DOHH2 (cell line): ENCODE measurements around the gene EPHA3.

ENCODE experiments used
- H3F3A ChIP-seq: fragments of 200-600 bp; sonication (generic), shearing (Covaris generic); 2 replicates; pipeline ENCODE4 v1.6.0; 2016; ENCODE audit warnings: antibody characterized with exemption, mild to moderate bottlenecking; ENCODE audit not compliant: control insufficient read depth, insufficient read depth
- H3K27ac ChIP-seq: fragments of 200-600 bp; sonication (generic); 2 replicates; pipeline ENCODE4 v1.5.1; 2014; ENCODE audit warnings: low read depth, mild to moderate bottlenecking, low read length, moderate library complexity
- H3K27me3 ChIP-seq: fragments of 200-600 bp; sonication (generic); 2 replicates; pipeline ENCODE4 v1.6.1; 2014; ENCODE audit warnings: mild to moderate bottlenecking, low read length, mixed read lengths; ENCODE audit not compliant: control insufficient read depth
- H3K36me3 ChIP-seq: fragments of 200-600 bp; sonication (generic); 2 replicates; pipeline ENCODE4 v1.6.1; 2014; ENCODE audit warnings: mild to moderate bottlenecking, low read length, moderate library complexity, mixed read lengths; ENCODE audit not compliant: control insufficient read depth
- H3K4me1 ChIP-seq: fragments of 200-600 bp; sonication (generic); 2 replicates; pipeline ENCODE4 v1.6.1; 2014; ENCODE audit warnings: mild to moderate bottlenecking, low read length, mixed read lengths; ENCODE audit not compliant: control insufficient read depth
- H3K4me2 ChIP-seq: fragments of 200-600 bp; sonication (generic); 2 replicates; pipeline ENCODE4 v1.6.0; 2014; ENCODE audit warnings: mild to moderate bottlenecking, low read length, moderate library complexity
- H3K4me3 ChIP-seq: fragments of 200-600 bp; sonication (generic); 2 replicates; pipeline ENCODE4 v1.5.1; 2014; ENCODE audit warnings: mild to moderate bottlenecking, low read length, mixed read lengths
- H3K79me2 ChIP-seq: fragments of 200-600 bp; sonication (generic); 2 replicates; pipeline ENCODE4 v1.6.1; 2014; ENCODE audit warnings: mild to moderate bottlenecking, low read length, mixed read lengths; ENCODE audit not compliant: control insufficient read depth
- H3K9me2 ChIP-seq: fragments of 200-600 bp; sonication (generic); replicated peaks from 2 replicates; pipeline ENCODE4 v1.6.1; 2014; ENCODE audit warnings: mild to moderate bottlenecking, low read length, mixed read lengths; ENCODE audit not compliant: control insufficient read depth
- H3K9me3 ChIP-seq: fragments of 200-600 bp; sonication (generic); 2 replicates; pipeline ENCODE4 v1.6.1; 2014; ENCODE audit warnings: antibody characterized with exemption, low read length, mixed read lengths; ENCODE audit not compliant: control insufficient read depth, insufficient read depth
- H4K20me1 ChIP-seq: fragments of 200-600 bp; sonication (generic); 2 replicates; pipeline ENCODE4 v1.6.0; 2014; ENCODE audit warnings: low read depth, mild to moderate bottlenecking, antibody characterized with exemption, low read length, moderate library complexity; ENCODE audit not compliant: control insufficient read depth, insufficient read depth
- EZH2phosphoT487 ChIP-seq: fragments of 200-600 bp; sonication (generic); IDR thresholded peaks from 2 replicates; pipeline ENCODE4 v1.6.1; 2017; ENCODE audit warnings: borderline replicate concordance, mild to moderate bottlenecking, antibody characterized with exemption, low read length, moderate library complexity, mixed read lengths
- TF ChIP-seq, protein P1 (sequence below): fragments of 200-600 bp; sonication (generic); IDR thresholded peaks from one replicate; pipeline ENCODE4 v1.5.1; 2014; ENCODE audit warnings: antibody characterized with exemption, mild to moderate bottlenecking, low read depth, low read length; ENCODE audit not compliant: poor library complexity, severe bottlenecking

Gene EPHA3

GRCh38 chr3:89503891-89504391 lies 396.5 kb downstream of the EPHA3 start:
- TF ChIP-seq EZH2phosphoT487, result no peak
- TF ChIP-seq, protein P1, sequence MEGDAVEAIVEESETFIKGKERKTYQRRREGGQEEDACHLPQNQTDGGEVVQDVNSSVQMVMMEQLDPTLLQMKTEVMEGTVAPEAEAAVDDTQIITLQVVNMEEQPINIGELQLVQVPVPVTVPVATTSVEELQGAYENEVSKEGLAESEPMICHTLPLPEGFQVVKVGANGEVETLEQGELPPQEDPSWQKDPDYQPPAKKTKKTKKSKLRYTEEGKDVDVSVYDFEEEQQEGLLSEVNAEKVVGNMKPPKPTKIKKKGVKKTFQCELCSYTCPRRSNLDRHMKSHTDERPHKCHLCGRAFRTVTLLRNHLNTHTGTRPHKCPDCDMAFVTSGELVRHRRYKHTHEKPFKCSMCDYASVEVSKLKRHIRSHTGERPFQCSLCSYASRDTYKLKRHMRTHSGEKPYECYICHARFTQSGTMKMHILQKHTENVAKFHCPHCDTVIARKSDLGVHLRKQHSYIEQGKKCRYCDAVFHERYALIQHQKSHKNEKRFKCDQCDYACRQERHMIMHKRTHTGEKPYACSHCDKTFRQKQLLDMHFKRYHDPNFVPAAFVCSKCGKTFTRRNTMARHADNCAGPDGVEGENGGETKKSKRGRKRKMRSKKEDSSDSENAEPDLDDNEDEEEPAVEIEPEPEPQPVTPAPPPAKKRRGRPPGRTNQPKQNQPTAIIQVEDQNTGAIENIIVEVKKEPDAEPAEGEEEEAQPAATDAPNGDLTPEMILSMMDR, result no peak
- Histone ChIP-seq H3K36me3 (no peaks in the 10 kb centered on the region), H3K79me2 (no peaks in the 10 kb centered on the region)

DNA sequence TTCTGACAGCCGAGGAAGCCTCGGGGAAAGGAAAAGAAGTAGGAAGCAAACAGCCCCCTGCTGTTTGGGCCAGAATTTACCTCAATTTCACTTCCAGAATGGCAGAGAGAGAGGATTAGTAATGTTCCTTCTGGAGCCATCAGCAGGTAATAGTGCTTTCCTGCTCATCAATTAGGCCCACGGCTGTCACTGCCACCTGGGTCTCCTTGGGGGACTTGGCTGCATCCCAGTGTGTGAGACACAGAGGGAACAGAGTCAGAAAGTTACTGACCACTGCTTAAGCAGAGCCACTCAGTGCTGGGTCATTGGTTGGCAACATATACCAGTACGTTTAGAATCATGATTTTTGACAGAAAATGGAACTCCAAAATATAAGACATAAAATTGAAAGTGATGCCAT lies 397.0 kb downstream of the EPHA3 start:
- TF ChIP-seq EZH2phosphoT487, result no peak
- TF ChIP-seq, protein P1, result no peak
- no peak overlapping the region for H3K27ac ChIP-seq
- no peak overlapping the region for H3K4me3 ChIP-seq
- H3K9me3 ChIP-seq, result no peaks in the 10 kb centered on the region
- H3K9me2 ChIP-seq, result no peaks in the 10 kb centered on the region
- H3K79me2 ChIP-seq, result no peaks in the 10 kb centered on the region
- no peaks in the 10 kb centered on the region for H3K27me3 ChIP-seq
- no peaks in the 10 kb centered on the region for H3F3A ChIP-seq
- H3K4me1 ChIP-seq, result no peaks in the 10 kb centered on the region
- H3K4me2 ChIP-seq, result no peak overlapping the region
- H4K20me1 ChIP-seq, result no peaks in the 10 kb centered on the region
- no peaks in the 10 kb centered on the region for H3K36me3 ChIP-seq

More at GRCh38 chr3:89503891-89504391, 396.5 kb downstream of the EPHA3 start:
- no peaks in the 10 kb centered on the region for H3K27me3 ChIP-seq
- H3K9me3 ChIP-seq, result no peaks in the 10 kb centered on the region
- H3K27ac ChIP-seq, result no peak overlapping the region
- H3F3A ChIP-seq, result no peaks in the 10 kb centered on the region
- H4K20me1 ChIP-seq, result no peaks in the 10 kb centered on the region
- no peak overlapping the region for H3K4me2 ChIP-seq
- H3K4me1 ChIP-seq, result no peaks in the 10 kb centered on the region
- no peak overlapping the region for H3K4me3 ChIP-seq
- H3K9me2 ChIP-seq, result no peaks in the 10 kb centered on the region

GRCh38 chr3:89506462-89507103 lies 399.2 kb downstream of the EPHA3 start:
- Histone ChIP-seq H3K27ac (no peak overlapping the region), H3K4me2 (no peak overlapping the region), H4K20me1 (no peaks in the 10 kb centered on the region), H3K36me3 (no peaks in the 10 kb centered on the region), H3K9me2 (no peaks in the 10 kb centered on the region), H3F3A (no peaks in the 10 kb centered on the region), H3K27me3 (no peaks in the 10 kb centered on the region), H3K9me3 (no peaks in the 10 kb centered on the region), H3K4me3 (no peak overlapping the region), H3K79me2 (no peaks in the 10 kb centered on the region), H3K4me1 (no peaks in the 10 kb centered on the region)
- no peak for TF ChIP-seq EZH2phosphoT487
- TF ChIP-seq, protein P1, result no peak
